ENCODE results near the gene KRTAP5-5.
A peak's percentile ranks its signal among the peaks of the same experiment; 100 is the strongest.
"Not testable (repeated sequence)": the region's sequence is repeated elsewhere in the genome, so short reads cannot be mapped to it uniquely, and the experiment has no call there.

The KRTAP5-5 gene

GRCh38 chr11:1629326-1630185, at the start of gene KRTAP5-5:
TSS of gene KRTAP5-5 (plus strand) at chr11:1629775. CDS start at chr11:1629841, 66 bp downstream.
- no peak for DNase-seq

GRCh38 chr11:1581976-1582375, 47.6 kb upstream of the KRTAP5-5 start:
- no peak for DNase-seq

GRCh38 chr11:1582909-1583308, 46.7 kb upstream of the KRTAP5-5 start:
- not testable (repeated sequence) for DNase-seq

GRCh38 chr11:1584661-1585370, 44.8 kb upstream of the KRTAP5-5 start, which contains the start of gene KRTAP5-1:
TSS of gene KRTAP5-1 (minus strand) at chr11:1585283. CDS start at chr11:1585249, 34 bp downstream.
- not testable (repeated sequence) for DNase-seq

GRCh38 chr11:1586699-1587098, 42.9 kb upstream of the KRTAP5-5 start:
- DNase-seq = no peak

- DNase-seq = not testable (repeated sequence)
Measured at GRCh38 chr11:1589191-1589963, 40.2 kb upstream of the KRTAP5-5 start.

- no peak for DNase-seq
Measured at GRCh38 chr11:1589996-1590395, 39.6 kb upstream of the KRTAP5-5 start.

- DNase-seq = peak; percentile 27
Measured at GRCh38 chr11:1592628-1593027, 36.9 kb upstream of the KRTAP5-5 start.

GRCh38 chr11:1595994-1596575, 33.5 kb upstream of the KRTAP5-5 start:
- not testable (repeated sequence) for DNase-seq

GRCh38 chr11:1596576-1597121, 32.9 kb upstream of the KRTAP5-5 start:
- not testable (repeated sequence) for DNase-seq

GRCh38 chr11:1597331-1597993, 32.1 kb upstream of the KRTAP5-5 start:
- no peak for DNase-seq

GRCh38 chr11:1597994-1598380, 31.6 kb upstream of the KRTAP5-5 start, which contains the start of gene KRTAP5-2:
TSS of gene KRTAP5-2 (minus strand) at chr11:1598294. CDS start at chr11:1598250, 44 bp downstream.
- no peak for DNase-seq

GRCh38 chr11:1598406-1598805, 31.2 kb upstream of the KRTAP5-5 start:
- not testable (repeated sequence) for DNase-seq

GRCh38 chr11:1598816-1599215, 30.8 kb upstream of the KRTAP5-5 start:
- DNase-seq = no peak

- no peak for DNase-seq
Measured at GRCh38 chr11:1600626-1601025, 28.9 kb upstream of the KRTAP5-5 start.

- DNase-seq = not testable (repeated sequence)
Measured at GRCh38 chr11:1601663-1602062, 27.9 kb upstream of the KRTAP5-5 start.

GRCh38 chr11:1603629-1604028, 25.9 kb upstream of the KRTAP5-5 start:
- DNase-seq = no peak

- DNase-seq = no peak
Measured at GRCh38 chr11:1604181-1604580, 25.4 kb upstream of the KRTAP5-5 start.

GRCh38 chr11:1604711-1605110, 24.9 kb upstream of the KRTAP5-5 start:
- DNase-seq = no peak

- not testable (repeated sequence) for DNase-seq
Measured at GRCh38 chr11:1605923-1606322, 23.7 kb upstream of the KRTAP5-5 start.

- not testable (repeated sequence) for DNase-seq
Measured at GRCh38 chr11:1607156-1607845, 22.3 kb upstream of the KRTAP5-5 start.

Data from NCI-H1436 treated with DMSO at 0.1 percent for 48 hours (cell line).